HEK293 (cell line): ENCODE results near the gene PAGE2B.

Experiments
- KLF1 ChIP-seq: fragments of 450-650 bp; formaldehyde crosslinking; IDR thresholded peaks from 2 replicates; pipeline ENCODE4 v1.5.1; 2016; ENCODE audit warnings: missing biosample characterization, missing genetic modification characterization
- ZNF175 ChIP-seq: fragments of 450-650 bp; formaldehyde crosslinking; IDR thresholded peaks from 2 replicates; pipeline ENCODE4 v1.5.1; 2016; ENCODE audit warnings: missing biosample characterization, missing genetic modification characterization
- TF ChIP-seq, protein P1 (sequence below): sonication (generic); formaldehyde crosslinking; IDR thresholded peaks from 2 replicates; pipeline ENCODE4 v1.8.1; 2022; ENCODE audit warnings: mild to moderate bottlenecking, moderate library complexity, missing genetic modification reagents

DNA sequence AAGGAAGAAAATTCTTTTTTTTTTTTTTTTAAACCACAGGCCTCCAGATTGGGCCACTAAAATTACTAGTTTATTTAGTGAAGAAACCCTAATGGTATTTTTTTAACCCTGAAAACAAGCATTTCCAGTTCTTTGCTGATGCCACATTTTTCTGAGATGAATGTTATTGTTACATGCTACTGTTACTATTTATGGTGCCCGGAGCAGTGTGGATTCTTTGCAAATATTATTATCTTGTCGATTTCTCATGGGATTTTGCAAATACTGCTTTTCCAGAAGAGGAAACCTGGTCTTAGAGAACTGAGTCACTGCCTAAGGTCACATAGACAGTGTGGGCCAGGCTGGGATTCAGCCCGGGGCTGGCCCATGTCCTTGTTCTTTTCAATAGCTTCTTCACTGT lies 35.4 kb upstream of the PAGE2B start:
- TF ChIP-seq, protein P1, sequence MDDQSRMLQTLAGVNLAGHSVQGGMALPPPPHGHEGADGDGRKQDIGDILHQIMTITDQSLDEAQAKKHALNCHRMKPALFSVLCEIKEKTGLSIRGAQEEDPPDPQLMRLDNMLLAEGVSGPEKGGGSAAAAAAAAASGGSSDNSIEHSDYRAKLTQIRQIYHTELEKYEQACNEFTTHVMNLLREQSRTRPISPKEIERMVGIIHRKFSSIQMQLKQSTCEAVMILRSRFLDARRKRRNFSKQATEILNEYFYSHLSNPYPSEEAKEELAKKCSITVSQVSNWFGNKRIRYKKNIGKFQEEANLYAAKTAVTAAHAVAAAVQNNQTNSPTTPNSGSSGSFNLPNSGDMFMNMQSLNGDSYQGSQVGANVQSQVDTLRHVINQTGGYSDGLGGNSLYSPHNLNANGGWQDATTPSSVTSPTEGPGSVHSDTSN (CRISPR knock-in tag), result no peak
- no peak for TF ChIP-seq ZNF175
- no peak for TF ChIP-seq KLF1 (tag by site-specific recombination)
